Spleen (tissue), 11 donors: ENCODE data around the gene SLC38A8. TPM values are rescaled to one million over a fixed set of nuclear protein-coding genes. Genes with fewer than 3 reads are reported as not detected.

Experiments used
- DNase-seq: peaks from one replicate; pipeline ENCODE4 v3.0.0-alpha.2; 2020
- H3K27ac ChIP-seq, 8 donors: fragments of 200-600 bp; sonication (generic) in 7 of 8; 1 replicate in 4 of 8; 2 replicates in 4 of 8; pipeline versions ENCODE4 v1.5.0 to v1.8.0; 2016 to 2021; ENCODE audit warnings: inconsistent platforms in 4 of 8, mild to moderate bottlenecking in 4 of 8, moderate library complexity in 1 of 8
- H3K27me3 ChIP-seq, 7 donors: fragments of 200-600 bp; sonication (generic) in 6 of 7; replicated peaks in 1 of 7; 1 replicate in 4 of 7; 2 replicates in 3 of 7; pipeline versions ENCODE4 v1.5.0 to v1.8.0; 2016 to 2021; ENCODE audit warnings: inconsistent platforms in 3 of 7, mild to moderate bottlenecking in 1 of 7
- H3K36me3 ChIP-seq, 6 donors: fragments of 200-600 bp; sonication (generic) in 5 of 6; 1 replicate in 4 of 6; 2 replicates in 2 of 6; pipeline versions ENCODE4 v1.5.0 to v1.8.0; 2016 to 2021; ENCODE audit warnings: inconsistent platforms in 2 of 6
- H3K4me1 ChIP-seq, 6 donors: fragments of 200-600 bp; sonication (generic) in 5 of 6; 1 replicate in 3 of 6; 2 replicates in 3 of 6; pipeline versions ENCODE4 v1.5.0 to v1.8.0; 2016 to 2021; ENCODE audit warnings: inconsistent platforms in 3 of 6
- H3K4me3 ChIP-seq, 8 donors: fragments of 200-600 bp; sonication (generic) in 7 of 8; 1 replicate in 4 of 8; 2 replicates in 4 of 8; pipeline versions ENCODE4 v1.5.0 to v1.8.0; 2016 to 2021; ENCODE audit warnings: inconsistent platforms in 4 of 8, mild to moderate bottlenecking in 4 of 8, moderate library complexity in 2 of 8
- H3K9me3 ChIP-seq, 8 donors: fragments of 200-600 bp; sonication (generic) in 7 of 8; 1 replicate in 4 of 8; 2 replicates in 4 of 8; pipeline versions ENCODE4 v1.5.0 to v1.8.0; 2016 to 2021; ENCODE audit warnings: inconsistent platforms in 4 of 8
- POLR2A ChIP-seq, 3 donors: fragments of 450-650 bp; IDR thresholded peaks; one replicate each; pipeline ENCODE4 v1.5.1; 2017; ENCODE audit warnings: antibody characterized with exemption in 3 of 3, mild to moderate bottlenecking in 1 of 3
- POLR2AphosphoS5 ChIP-seq, 3 donors: sonication (generic); formaldehyde crosslinking; IDR thresholded peaks; one replicate each; pipeline ENCODE4 v1.5.1; 2017; ENCODE audit warnings: antibody characterized with exemption in 3 of 3
- WGBS, 5 donors: extraction: QIAGEN DNeasy Blood & Tissue Kit in 3 of 5; methylation state at CpG; one replicate each; pipeline versions ENCODE4 v1.1.5 to v1.1.7; 2013 to 2018; 5-methylcytosine and 5-hydroxymethylcytosine counted together
- intact Hi-C: fragments of 100-400 bp; cut with DNase I; formaldehyde crosslinking; loops from one replicate; pipeline ENCODE4 v1.15.0; 2023; ENCODE audit warnings: low total_unique reads
- polyA plus RNA-seq, 3 donors: library from polyadenylated mRNA; stranded (reverse); fragments of 200-250 nt; gene quantifications; one replicate each; pipeline ENCODE4 v1.2.1, GENCODE V29; 2013
- total RNA-seq, 7 donors: library from RNA; depleted of rRNA in 3 of 7; stranded (reverse); fragments of >200 nt in 3 of 7; fragmentation: NEBNext Ultra II Directional in 4 of 7; extraction: Animal tissue kit (Norgen Biotek cat#: 25700) in 4 of 7; gene quantifications; one replicate each; pipeline versions ENCODE4 v1.1.0 to v1.2.1, GENCODE V29; 2016 to 2021
- TF ChIP-seq, protein P1 (sequence below), 11 experiments: fragments of 200-600 bp in 7 of 11; fragments of 450-650 bp in 4 of 11; sonication (generic) in 4 of 11; IDR thresholded peaks in 8 of 11; conservative IDR thresholded peaks in 3 of 11; 1 replicate in 7 of 11; 2 replicates in 4 of 11; pipeline versions ENCODE4 v1.4.0 to v1.8.0; 2016 to 2021; ENCODE audit warnings: antibody characterized with exemption in 11 of 11, inconsistent platforms in 4 of 11, mild to moderate bottlenecking in 1 of 11
- donor health status: healthy with polysubstance abuse.
- donor health status: DM: no; HTN: no; CAD: no; lungs with moderate emphysema.
- donor health status: DM: no; HTN: no; CAD: no.
- donor health status: Bipolar disorder and iron deficiency.
- donor health status: healthy.
- donor health status: DM: no; HTN: no; CAD: no.
- donor health status: DM: yes; HTN: yes; CAD: no.

Gene SLC38A8
- total and polyA plus RNA-seq, 10 donors, result 0.37 TPM; not detected in 9

DNA sequence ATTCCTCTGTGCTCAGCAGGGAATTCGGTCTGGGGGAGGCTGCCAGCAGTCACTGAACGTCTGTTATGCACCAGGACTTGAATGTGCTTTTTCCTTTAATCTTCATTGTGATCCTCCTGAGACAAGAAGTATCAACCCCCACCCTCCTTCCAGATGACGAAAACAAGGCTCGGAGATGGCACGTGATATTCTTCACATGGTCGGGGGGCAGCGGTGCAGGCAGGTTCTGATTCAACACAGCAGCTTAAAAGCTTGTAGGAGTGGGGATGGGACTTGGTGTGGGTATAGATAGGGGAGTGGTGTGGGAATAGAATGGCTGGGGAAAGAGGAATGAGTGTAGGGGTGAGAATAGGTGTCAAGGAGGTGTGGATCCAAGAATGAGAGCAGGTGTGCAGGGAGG, 68.1 kb downstream of the SLC38A8 start:
- H3K9me3 ChIP-seq, result peaks cover 0 to 21% (median 17%) of the 10 kb centered on the region in 8 donors
- no peak for TF ChIP-seq POLR2A (IDR thresholded peaks at IDR 0.05)
- H3K36me3 ChIP-seq, result no peaks in the 10 kb centered on the region
- peaks cover 0 to 52% (median 11%) of the 10 kb centered on the region in 7 donors for H3K27me3 ChIP-seq
- no peak for DNase-seq
- no peak overlapping the region for H3K27ac ChIP-seq
- intact Hi-C loops, result no loop called here
- no peak overlapping the region for H3K4me3 ChIP-seq
- no peaks in the 10 kb centered on the region for H3K4me1 ChIP-seq
- 51 to 69% (median 57%) methylated on average over 7 of the region's 7 CpGs for WGBS, 5 donors

GRCh38 chr16:83973581-83974385, 68.8 kb downstream of the SLC38A8 start:
- no peak overlapping the region for H3K27ac ChIP-seq

DNA sequence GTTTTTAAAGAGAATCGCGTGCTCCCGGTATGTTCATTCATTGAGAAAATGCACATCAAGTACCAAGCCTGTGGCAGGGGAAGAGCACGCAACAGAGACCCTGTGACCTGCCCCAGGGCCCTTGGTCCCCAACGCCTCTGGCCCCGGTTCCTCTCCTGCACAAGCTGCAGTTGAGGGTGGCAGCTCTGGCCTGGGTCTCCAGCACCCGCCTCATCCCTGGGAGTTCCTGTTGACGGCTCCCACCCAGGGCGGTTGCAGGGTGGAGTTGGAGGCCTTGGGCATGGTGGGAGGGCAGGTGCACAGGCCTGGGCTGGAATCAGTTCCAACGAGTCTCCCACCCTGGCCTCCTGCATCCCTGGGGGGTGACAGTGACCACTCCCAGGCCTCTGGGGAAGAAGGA, 69.5 kb downstream of the SLC38A8 start:
- 70 to 87% (median 82%) methylated on average over 10 of the region's 10 CpGs for WGBS, 5 donors
- peaks cover 0 to 8% (median 5%) of the 10 kb centered on the region in 8 donors for H3K9me3 ChIP-seq
- DNase-seq, result no peak
- no peak overlapping the region for H3K4me3 ChIP-seq
- H3K27me3 ChIP-seq, result peaks cover 0 to 64% (median 21%) of the 10 kb centered on the region in 7 donors
- no peak for TF ChIP-seq POLR2A (IDR thresholded peaks at IDR 0.05)
- TF ChIP-seq, protein P1, sequence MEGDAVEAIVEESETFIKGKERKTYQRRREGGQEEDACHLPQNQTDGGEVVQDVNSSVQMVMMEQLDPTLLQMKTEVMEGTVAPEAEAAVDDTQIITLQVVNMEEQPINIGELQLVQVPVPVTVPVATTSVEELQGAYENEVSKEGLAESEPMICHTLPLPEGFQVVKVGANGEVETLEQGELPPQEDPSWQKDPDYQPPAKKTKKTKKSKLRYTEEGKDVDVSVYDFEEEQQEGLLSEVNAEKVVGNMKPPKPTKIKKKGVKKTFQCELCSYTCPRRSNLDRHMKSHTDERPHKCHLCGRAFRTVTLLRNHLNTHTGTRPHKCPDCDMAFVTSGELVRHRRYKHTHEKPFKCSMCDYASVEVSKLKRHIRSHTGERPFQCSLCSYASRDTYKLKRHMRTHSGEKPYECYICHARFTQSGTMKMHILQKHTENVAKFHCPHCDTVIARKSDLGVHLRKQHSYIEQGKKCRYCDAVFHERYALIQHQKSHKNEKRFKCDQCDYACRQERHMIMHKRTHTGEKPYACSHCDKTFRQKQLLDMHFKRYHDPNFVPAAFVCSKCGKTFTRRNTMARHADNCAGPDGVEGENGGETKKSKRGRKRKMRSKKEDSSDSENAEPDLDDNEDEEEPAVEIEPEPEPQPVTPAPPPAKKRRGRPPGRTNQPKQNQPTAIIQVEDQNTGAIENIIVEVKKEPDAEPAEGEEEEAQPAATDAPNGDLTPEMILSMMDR (IDR thresholded peaks at IDR 0.05 in 8 of 11, conservative IDR thresholded peaks at IDR 0.05 in 3 of 11), result no peak
- TF ChIP-seq POLR2AphosphoS5 (IDR thresholded peaks at IDR 0.05), result no peak
- no peak overlapping the region for H3K27ac ChIP-seq
- H3K36me3 ChIP-seq, result no peaks in the 10 kb centered on the region
- H3K4me1 ChIP-seq, result peaks cover 0 to 7% (median under 1%) of the 10 kb centered on the region in 6 donors
- intact Hi-C loops, result no loop called here

More at GRCh38 chr16:83973581-83974385, 68.8 kb downstream of the SLC38A8 start:
- Histone ChIP-seq H3K27me3 (peaks cover 0 to 59% (median 18%) of the 10 kb centered on the region in 7 donors), H3K9me3 (peaks cover 0 to 15% (median 12%) of the 10 kb centered on the region in 8 donors), H3K4me3 (no peak overlapping the region), H3K4me1 (peaks cover 0 to 4% (median 0%) of the 10 kb centered on the region in 6 donors), H3K36me3 (no peaks in the 10 kb centered on the region)
- intact Hi-C loops, result no loop called here
- 75 to 81% (median 78%) methylated on average over 13 to 22 of the region's 22 CpGs for WGBS, 5 donors
- DNase-seq, result no peak
- no peak for TF ChIP-seq POLR2A (IDR thresholded peaks at IDR 0.05)

GRCh38 chr16:83972256-83973008, 70.2 kb downstream of the SLC38A8 start:
- intact Hi-C loops, result no loop called here
- no peak overlapping the region for H3K27ac ChIP-seq
- 73 to 88% (median 84%) methylated on average over 18 to 19 of the region's 19 CpGs for WGBS, 5 donors
- H3K9me3 ChIP-seq, result peaks cover 0 to 1% (median 0%) of the 10 kb centered on the region in 8 donors
- peaks cover 0 to 11% (median 2%) of the 10 kb centered on the region in 6 donors for H3K4me1 ChIP-seq
- peaks cover 0 to 70% (median 23%) of the 10 kb centered on the region in 7 donors for H3K27me3 ChIP-seq
- DNase-seq, result no peak
- TF ChIP-seq, protein P1 (IDR thresholded peaks at IDR 0.05 in 8 of 11, conservative IDR thresholded peaks at IDR 0.05 in 3 of 11), result no peak
- TF ChIP-seq POLR2A (IDR thresholded peaks at IDR 0.05) (no peak), POLR2AphosphoS5 (IDR thresholded peaks at IDR 0.05) (no peak)
- no peak overlapping the region for H3K4me3 ChIP-seq
- no peaks in the 10 kb centered on the region for H3K36me3 ChIP-seq
